Measurements from ENCODE around the gene SOCS6.
"Not testable (repeated sequence)": the region's sequence is repeated elsewhere in the genome, so short reads cannot be mapped to it uniquely, and the experiment has no call there.

The SOCS6 gene

DNA sequence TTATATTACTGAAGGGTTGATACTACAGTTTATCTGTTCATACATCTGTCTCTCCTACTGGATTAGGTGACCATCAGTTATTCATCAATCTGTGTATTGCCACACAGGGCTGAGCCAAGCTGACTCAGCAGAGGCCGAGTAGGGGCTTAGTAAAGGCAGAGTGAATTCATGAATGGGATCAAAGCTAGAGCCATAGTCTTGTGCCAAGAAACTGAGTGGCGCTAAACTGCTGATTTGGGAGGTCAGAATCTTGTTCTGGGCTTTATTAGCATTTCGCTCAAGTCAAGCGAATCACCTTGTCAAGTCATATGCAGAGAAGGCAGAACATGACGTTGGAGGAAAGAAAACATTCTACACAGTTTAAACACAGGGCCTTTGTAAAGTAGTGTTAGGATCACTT lies 34.1 kb downstream of the SOCS6 start:
- DNase-seq (ENCODE audit: low read depth in 2 of 2) = no peak

DNA sequence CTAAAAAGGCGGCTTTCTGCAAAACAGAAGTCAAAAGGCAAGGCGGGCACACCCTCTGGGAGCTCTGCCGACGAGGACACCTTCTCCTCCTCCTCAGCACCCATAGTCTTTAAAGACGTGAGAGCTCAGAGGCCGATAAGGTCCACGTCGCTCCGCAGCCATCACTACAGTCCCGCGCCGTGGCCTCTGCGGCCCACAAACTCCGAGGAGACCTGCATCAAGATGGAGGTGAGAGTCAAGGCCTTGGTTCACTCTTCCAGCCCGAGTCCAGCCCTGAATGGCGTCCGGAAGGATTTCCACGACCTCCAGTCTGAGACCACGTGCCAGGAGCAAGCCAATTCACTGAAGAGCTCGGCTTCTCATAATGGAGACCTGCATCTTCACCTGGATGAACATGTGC lies 36.1 kb downstream of the SOCS6 start:
- DNase-seq (ENCODE audit: low read depth in 2 of 2) = no peak

DNA sequence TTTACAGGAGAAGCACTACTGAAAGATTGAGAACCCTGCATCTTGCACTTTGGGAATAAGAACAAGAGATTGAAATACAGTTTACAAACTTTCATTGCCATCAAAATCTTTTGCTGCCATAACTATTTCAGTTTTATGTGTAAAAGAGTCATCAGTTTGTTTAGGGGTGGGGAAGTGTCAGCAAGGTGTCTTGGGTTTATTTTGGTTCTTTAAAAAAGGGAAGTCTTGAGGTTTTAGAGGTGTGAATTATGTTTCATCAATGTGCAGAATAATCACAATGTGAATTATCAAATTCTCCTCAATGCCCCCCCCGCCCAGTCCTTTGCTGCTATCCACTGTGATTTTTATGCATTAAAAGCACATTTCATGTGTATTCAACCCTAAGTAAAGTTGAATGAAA lies 37.4 kb downstream of the SOCS6 start:
- no peak for DNase-seq (ENCODE audit: low read depth in 2 of 2)

DNA sequence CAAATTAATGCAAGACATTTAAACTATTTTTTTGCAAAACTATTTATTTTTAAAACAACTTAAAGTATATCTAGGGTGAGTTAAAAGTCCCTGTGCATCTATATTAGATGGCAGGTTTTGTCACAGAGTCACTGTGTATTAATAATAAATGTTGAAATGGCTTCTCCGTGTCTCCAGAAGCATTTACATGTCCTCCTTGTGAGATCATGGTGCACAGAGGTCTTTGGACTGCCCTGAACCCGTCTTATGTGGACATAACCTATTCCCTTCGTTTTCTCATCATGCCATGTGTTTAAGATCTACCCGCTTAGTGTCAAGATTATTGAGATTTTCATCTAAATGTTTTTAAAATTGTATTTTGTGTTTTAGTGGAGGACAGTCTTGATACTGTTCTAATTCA lies 39.3 kb downstream of the SOCS6 start:
- no peak for DNase-seq (ENCODE audit: low read depth in 2 of 2)

DNA sequence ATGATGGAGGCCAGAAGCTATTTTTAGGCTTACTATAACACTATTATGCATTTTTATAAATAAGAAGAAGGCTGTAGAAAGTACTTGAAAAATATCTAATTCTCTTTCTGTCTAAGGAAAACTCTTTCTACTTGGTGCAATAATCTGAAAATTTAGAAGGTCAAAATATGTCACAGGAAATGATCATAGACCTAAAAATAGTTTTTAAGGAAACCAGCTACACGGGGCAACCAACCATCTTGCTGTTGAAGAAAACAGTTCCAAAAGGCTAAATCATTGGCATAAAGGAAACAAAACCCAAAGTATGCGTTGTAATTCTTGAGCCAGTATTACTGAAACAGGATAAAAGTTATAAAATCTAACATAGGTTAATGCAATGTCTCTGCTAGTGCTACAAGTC lies 40.2 kb downstream of the SOCS6 start:
- no peak for DNase-seq (ENCODE audit: low read depth in 2 of 2)

DNA sequence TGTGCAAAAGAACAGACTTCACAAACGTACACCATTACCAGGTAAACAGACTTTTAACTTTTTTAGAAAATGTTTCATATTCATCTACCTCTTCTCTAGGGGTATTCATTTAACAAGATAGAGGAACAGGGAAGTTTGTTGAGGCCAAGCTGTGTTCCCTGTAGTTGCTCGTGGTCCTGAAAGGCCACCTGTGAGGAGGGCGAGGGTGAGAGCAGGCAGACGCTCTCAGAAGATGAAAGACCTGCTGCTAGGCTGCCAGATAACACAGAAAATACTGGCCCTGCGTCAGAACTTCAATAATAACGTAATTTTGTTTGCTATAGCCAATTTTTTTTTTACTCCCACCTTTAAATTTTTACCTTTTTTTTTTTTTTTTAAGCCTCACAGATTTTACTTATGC lies 42.0 kb downstream of the SOCS6 start:
- DNase-seq (ENCODE audit: low read depth in 2 of 2) = no peak

DNA sequence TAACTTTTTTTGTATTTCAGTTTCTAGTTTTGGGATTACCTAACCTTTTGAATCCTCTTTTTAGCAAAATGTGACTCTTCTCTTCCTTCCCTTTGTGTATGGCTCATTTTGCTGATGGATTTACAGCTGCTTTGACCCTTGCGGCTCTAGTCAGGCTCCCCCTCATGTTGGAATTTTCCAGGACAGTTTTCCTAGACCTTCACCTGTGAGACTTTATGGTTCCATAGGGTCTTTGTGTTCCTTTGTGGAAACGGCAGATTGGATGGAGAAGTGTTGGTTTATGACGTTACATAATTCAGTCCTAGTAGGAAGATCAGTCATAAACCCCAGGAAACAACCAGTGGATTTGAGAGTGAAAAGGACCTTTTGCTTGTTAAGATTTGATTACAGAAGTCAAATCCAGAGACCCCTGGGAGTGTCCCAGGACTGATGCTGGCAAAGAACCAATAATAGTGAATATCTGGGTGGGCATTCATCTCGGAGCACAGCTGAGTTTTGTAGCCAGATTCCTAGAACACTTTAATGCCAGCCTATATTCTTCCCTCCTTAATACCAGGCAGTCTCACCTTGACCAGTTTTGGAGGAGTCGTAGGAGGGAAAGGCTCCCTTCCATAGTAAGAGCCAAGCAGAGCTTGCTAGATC lies 42.7 kb downstream of the SOCS6 start:
- DNase-seq (ENCODE audit: low read depth in 2 of 2) = no peak

DNA sequence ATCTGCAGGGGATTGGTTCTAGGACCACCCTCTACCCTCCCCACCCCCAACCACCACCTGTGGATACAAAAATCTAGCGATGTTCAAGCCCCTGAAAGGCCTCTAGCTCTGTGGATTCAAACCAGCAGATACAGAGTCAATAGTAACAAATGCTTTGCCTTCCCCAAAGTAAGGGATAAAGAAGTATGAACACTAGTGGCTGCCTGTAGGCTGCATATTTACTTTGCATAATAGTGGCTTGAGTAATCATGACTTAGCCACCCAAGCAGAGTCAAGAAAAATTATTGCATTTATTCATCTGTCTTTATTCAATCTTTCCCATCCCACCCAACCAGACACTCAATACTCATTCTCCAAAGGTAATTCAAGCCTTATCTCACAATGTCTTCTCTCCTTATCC lies 43.8 kb downstream of the SOCS6 start:
- DNase-seq (ENCODE audit: low read depth in 2 of 2) = no peak

DNA sequence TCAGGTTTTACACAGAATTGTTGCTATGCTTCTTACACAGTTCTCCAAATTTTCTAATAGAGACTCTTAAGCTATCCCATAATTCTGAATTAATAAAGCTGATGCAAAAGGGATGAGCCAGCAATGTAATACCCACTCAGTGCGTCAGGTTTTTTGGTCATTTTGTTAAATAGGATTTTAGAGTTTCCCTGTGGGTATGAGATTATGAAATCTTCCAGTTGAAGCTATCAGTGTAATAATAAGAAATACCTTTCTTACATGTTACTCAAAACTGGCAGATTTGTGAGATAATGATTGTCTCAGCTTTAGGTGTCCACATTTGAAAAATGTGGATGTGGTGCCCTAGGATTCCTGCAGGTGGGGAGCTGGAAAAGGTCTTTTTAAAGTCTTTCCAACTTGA lies 44.5 kb downstream of the SOCS6 start:
- DNase-seq (ENCODE audit: low read depth in 2 of 2) = no peak

DNA sequence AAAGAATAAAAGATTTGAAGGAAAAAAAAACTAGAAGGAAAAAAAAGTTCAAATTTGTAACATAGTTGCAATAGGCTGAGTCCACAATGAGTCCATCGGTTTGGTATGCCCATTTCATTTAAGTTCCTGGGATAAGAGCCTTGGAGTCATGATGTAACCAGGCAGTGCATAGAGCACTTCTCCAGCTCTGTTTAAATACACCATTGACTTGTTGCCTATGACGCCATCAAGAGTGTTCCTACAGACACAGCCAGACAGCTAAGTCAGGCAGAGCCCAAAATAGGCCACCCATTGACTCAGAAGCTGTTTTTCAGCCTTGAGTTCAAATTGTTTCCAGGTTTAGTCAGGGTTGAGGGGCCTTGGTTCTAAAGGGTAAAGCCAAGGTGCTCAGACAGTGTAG lies 44.9 kb downstream of the SOCS6 start:
- no peak for DNase-seq (ENCODE audit: low read depth in 2 of 2)

DNA sequence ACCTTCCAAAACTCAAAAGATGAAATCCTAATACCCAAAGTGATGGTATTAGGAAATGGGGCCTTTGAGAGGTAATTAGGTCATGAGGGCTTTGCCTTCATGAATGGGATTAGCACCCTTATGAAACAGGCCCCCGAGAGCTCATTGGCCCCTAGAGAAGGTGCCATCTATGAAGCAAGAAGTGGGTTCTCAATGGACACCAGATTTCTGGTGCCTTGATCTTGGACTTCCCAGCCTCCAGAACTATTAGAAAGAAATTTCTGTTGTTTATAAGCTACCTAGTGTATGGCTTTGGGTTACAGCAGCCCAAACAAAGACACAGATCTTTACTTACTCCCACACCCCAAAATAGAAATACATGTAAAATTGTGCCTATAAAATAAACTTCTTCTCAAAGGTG lies 45.4 kb downstream of the SOCS6 start:
- DNase-seq (ENCODE audit: low read depth in 2 of 2) = no peak

DNA sequence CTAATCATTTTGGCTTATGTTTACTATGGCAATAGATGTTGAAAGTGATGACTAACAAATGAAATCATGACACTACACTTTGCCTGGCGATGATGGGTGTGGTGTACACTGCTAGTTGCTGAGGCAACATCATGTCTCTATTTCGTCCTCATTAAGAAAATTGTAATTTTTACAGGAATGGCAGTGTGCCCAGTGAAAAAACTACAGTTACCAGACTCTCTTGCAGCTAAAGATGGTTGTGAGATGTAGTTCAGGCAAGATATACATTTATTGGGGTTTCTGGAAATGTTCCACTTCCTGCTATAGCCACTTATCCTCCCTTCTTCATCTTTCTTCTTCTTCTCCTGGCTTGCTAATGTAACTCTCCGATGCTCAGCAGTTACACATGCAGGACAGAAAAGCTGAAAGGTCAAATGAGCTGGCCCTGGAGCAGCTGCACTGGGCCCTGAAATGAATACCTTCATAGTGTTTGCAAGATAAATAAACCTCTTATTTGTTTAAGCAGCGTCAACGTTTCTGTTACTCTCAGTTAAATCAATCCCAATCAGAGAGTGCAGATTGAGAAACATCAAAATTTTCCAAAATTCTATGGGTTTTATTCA lies 46.0 kb downstream of the SOCS6 start:
- no peak for DNase-seq (ENCODE audit: low read depth in 2 of 2)

DNA sequence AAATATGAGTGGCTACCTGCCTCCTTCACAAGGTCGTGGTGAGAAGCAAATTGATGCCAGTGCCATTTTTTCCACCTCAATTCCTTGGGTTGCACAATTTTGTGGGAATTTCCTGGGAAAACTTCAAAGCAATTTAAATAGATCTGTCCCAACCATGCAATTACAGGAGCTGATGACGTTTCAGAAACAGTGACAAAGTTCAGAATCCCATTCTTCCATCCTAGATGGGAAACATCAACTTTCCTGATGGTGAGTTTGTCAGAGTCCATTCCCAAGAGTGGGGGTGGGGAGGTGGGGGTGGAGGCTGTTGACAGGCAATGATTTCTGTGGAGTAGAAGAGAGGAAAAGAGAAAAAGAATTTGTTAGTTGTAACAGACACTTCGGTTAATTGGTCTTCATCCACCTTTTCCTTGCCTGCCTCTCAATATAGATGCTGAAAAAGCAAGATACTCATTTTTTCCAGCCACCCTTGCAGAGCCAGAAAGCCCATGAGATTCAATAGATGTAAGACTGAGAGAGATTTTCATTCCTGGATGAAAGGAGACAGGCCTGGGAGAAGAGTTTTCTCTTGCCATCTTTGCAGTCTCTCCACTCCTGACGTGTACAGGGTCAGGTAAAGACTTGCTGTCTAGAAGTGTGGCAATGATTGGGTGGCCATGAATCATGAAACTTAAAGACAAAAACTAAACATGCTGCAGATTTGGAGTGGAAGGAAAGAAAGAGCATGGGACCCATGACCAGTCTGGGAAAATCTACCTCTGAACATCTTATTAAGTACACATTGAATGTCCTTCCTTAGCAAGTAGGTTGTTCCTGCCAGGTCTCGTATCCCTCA lies 47.3 kb downstream of the SOCS6 start:
- no peak for DNase-seq (ENCODE audit: low read depth in 2 of 2)

DNA sequence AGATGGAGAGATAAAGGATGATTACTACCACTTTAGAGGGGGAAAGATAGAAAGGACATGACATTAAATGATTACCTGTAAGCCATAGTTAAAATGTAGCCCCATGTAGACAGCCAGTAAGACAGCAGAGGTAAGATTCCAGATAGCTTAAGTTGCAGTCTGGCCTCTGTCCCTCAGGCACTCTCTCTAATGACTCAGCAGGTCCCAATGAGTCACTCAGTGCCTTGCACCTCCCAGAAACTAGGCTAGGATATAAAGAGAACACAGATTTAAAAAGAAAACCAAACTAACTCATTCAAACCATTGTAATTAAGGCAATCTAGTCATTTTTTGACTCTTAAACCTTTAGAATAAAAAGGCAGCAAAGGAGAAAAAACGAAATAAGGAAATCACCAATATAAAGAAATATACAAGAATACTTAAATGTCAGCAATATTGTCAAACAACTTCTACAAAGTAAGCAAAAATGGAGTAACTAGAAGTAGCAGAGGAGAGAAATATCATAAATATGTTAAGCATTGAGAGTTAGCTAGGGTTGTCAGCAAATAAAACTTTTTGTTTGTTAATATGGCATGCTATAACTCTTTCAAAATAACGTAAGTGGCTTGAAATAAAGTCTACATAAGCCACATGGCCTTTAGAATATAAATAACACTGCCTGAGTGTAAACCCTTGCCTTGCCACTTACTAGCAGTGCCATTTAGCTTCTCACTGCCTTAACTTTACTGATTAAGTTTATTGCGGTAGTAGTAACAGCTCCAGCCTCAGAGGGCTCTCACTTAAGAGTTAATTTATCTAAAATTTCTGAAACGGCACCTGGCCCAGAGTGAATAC lies 48.5 kb downstream of the SOCS6 start:
- no peak for DNase-seq (ENCODE audit: low read depth in 2 of 2)

DNA sequence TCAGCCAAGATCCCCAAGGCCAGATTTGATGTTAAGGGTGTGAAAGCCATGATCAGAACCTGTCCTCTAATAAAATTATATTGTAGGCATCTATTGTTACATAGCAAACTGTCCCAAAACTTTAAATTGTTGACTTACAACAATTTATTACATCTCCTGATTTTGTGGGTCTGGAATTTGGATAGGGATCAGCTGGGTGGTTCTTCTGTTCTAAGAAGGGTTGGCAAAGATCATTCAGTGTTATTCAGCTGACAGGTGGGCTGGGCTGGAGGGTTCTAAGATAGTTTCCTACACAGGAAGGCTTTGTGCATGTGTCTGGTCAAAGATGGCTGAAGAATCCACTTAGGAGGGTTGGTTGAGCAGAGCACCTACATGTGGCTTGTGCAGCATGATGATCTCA lies 50.0 kb downstream of the SOCS6 start:
- DNase-seq (ENCODE audit: low read depth in 2 of 2) = no peak

DNA sequence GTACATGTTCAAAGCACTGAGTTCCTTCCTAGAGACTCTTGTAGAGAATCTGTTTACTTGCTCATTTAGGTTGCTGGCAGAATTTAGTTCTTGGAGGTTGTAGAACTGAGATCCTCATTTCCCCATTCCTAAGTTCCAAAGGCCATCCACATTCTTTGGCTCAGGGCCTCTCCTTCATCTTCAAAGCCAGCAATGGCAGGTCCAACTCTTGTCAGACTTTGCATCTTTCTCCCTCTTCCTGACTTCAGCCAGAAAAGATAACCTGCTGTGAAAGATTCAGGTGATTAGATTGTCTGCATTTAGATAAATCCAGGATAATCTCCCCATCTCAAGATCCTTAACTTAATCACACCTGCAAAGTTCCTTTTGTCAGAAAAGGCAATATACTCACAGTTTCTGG lies 51.1 kb downstream of the SOCS6 start:
- DNase-seq (ENCODE audit: low read depth in 2 of 2) = no peak

DNA sequence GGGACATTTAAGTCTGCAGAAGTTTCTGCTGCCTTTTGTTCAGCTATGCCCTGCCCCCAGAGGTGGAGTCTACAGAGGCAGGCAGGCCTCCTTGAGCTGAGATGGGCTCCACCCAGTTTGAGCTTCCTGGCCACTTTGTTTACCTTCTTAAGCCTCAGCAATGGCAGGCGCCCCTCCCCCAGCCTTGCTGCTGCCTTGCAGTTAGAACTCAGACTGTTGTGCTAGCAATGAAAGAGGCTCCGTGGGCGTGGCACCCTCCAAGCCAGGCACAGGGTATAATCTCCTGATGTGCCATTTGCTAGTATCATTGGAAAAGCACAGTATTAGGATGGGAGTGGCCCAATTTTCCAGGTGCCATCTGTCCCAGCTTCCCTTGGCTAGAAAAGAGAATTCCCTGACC lies 59.6 kb downstream of the SOCS6 start:
- not testable (repeated sequence) for DNase-seq (ENCODE audit: low read depth in 2 of 2)

DNA sequence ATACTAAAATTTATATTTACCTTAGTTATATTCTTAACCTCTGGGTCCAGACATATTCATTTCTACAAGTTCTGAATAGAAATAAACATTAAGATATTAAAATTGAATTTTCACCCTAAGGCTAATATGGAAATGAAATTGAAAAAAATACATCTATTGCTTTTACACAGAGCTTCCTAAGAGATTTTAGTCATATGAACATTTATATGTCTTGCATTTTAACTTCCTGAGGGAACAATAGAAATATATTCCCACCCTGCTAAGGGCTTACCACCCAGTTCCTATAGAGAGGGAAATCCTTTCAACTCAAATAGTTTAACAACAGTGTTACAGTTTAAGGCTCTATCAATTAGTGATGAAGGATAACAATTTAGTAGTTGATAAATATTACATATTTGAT lies 60.5 kb downstream of the SOCS6 start:
- no peak for DNase-seq (ENCODE audit: low read depth in 2 of 2)

DNA sequence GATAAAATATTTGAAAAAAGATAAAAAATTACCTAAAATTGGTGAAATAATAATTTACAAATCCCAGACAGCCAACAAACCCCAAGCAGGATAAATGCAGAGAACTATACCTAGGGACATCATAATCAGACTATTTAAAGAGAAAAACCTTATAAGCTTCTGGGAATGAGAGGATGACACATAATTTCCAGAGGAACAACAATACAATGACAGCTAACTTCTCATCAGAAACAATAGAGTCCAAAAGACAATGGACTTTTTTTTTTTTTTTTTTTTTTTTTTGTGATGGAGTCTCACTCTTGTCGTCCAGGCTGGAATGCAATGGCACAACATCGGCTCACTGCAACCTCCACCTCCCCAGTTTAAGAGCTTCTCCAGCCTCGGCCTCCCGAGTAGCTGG lies 65.2 kb downstream of the SOCS6 start:
- no peak for DNase-seq (ENCODE audit: low read depth in 2 of 2)

DNA sequence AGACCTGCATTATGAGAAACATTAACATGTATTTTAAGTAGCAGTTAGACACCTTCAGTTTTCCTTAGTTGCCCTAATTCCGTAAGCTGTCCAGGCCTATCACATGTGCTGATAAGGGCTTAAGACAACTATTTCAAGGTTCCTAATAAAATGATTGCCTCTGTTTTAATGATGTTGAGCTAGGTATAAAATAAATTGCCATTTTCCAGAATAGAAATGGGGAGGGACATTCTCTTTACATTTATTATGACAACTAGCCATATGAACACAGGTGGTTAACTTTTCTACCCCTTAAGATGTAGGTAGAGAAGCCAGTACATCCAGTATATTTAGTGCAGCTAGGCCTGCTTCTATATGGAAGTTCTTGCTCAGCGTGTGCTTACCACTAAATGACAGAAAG lies 65.9 kb downstream of the SOCS6 start:
- DNase-seq (ENCODE audit: low read depth in 2 of 2) = no peak

DNA sequence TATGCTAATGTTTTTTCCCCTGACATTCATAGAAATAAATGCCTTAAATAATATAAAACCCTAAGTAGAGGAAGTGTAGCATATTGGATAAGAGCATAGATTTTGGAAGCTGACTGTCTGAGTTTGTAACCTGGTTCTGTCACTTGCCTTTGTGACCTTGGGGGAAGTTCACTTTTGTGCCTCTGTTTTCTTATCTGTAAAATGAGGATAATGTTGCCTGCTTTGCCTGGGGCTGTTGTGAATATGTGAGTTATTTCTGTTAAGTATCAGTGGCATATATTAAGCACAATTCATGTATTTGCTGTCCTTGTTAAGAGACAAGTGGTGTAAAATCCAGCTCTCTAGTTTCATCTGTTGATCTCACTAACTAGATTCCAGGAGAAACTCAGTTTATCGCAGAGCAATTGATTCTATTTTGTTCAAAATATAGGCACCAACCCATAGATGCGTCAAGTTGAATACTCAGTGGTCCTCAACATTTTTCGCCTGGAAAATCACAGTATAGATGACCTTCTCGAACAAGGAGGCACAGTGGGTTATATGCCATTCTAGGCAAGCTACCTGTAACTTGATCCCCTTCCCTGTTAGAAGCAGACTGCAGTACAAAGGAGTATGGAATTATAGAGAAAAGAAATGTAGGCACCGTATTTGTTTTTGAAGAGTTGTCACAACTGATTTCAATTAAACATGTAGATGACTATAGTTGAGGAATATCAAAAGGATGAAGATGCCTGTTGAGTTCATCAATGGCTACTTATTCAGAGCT lies 67.0 kb downstream of the SOCS6 start:
- DNase-seq (ENCODE audit: low read depth in 2 of 2) = no peak

DNA sequence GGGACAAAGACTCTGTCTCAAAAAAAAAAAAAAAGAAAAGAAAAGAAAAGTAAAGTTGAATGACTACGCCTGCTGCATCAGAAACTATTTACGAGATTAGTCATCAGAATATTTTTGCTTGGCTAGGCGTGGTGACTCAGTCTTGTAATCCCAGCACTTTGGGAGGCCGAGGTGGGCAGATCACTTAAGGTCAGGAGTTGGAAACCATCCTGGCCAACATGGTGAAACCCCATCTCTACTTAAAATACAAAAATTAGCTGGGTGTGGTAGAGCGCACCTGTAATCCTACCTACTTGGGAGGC lies 69.2 kb downstream of the SOCS6 start:
- not testable (repeated sequence) for DNase-seq (ENCODE audit: low read depth in 2 of 2)

Data from stimulated activated CD4-positive, alpha-beta T cell treated with anti-CD3 and anti-CD28 coated beads, Interleukin-1b, Interleukin-23, amount 100 ng/mL, for 4 hours (primary cell).